COLO668 (cell line): ENCODE data around the gene CNN1.
A peak's percentile ranks its signal among the peaks of the same experiment; 100 is the strongest.

ENCODE experiments used
- DNase-seq: peaks from one replicate; lab custom pipeline; 2025; ENCODE audit not compliant: unreplicated experiment; lab: John Stamatoyannopoulos, UW

Gene CNN1

DNA sequence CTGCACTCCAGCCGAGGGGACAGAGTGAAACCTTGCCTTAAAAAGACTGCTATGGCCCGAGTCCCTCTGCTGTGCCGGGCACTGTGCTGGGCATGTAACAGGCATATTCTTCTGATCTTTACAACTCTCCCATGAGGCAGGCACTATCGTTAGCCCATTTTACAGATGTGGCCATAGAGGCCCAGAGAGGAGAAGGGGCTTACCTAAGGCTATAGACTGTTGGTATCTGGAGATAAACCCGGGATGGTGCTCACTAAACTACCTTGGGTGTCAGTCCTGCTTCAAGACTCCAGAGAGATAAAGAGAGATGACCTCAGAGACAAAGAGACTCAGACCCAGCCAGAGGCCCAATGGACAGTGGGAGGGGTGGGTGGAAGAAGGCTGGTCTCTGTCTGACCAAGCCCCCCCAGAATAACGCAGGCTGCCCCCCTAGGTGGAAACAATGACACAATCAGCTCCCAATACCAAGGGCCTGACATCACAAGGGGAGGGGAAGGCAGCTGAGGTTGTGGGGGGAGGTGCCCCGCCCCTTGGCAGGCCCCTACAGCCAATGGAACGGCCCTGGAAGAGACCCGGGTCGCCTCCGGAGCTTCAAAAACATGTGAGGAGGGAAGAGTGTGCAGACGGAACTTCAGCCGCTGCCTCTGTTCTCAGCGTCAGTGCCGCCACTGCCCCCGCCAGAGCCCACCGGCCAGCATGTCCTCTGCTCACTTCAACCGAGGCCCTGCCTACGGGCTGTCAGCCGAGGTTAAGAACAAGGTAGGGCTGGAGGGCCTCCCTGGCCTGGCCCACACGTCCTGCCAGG is at the start of gene CNN1:
Gene CNN1, plus strand, starts transcription at position 620 of the 805 bp plus-strand sequence. Its CDS starts 77 bp downstream, at position 697.
- no peak for DNase-seq

DNA sequence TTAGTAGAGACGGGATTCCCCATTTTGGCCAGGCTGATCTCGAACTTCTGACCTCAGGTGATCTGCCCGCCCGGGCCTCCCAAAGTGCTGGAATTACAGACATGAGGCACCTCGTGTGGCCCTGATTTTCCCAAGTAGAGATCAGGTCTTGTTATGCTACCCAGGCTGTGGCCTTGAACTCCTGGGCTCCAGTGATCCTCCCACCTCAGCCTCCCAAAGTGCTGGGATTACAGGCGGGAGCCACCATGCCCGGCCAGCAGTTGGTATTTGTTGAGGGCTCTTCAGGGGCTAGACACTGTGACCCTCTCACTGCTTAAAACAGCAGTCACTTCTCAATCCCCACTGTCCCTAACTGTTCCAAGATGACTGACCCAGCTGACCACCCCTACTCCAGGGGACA is 49.3 kb upstream of the CNN1 start:
- DNase-seq: no peak

DNA sequence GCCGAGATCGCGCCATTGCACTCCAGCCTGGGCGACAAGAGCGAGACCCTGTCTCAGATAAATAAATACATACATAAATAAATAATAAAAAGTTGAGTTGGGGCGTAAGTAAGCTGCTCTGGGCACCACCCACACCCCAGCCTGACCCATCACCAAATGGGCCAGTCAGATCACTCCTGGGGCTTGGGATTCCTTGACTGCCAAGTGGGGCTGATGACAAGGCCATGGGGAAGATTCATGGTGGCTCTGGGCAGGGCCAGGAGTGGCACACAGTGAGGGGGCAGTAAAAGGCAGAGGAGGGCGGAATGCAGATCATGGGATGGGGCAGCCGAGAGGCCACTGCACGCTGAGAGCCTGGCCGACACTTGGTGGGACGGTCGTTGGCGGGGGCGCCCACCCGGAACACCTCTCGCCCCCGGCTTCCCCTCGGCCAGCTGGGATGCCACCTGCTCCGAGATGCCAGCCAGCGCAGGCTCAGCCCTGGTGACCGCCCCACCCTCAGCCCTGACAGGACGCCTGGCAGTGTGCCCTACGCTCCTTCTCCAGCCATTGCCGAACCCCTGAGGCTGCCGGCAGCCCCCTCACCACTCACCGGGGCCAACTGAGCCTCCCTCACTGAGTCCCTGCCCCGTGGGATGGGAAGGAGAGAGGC is 43.9 kb upstream of the CNN1 start:
- no peak for DNase-seq

DNA sequence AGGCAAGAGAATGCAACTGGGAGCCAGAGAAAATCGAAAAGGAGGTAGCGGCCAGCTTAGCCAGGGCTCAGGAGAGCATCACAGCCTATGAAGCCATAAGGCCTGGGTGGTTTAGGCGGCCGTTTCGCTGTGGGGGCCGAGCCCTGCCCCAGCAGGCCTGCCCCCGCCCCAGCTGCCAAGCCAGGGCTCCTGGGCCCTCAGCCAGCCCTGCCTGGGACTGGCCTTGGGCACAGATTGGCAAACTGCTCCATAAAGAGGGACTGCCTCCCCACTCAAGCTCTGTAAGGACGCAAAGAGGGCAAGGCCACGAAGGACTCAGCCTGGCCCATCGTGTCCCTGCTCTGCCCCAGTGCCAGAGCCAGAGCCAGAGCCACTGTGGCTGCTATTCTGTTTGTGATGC is 43.2 kb upstream of the CNN1 start:
- DNase-seq: no peak

DNA sequence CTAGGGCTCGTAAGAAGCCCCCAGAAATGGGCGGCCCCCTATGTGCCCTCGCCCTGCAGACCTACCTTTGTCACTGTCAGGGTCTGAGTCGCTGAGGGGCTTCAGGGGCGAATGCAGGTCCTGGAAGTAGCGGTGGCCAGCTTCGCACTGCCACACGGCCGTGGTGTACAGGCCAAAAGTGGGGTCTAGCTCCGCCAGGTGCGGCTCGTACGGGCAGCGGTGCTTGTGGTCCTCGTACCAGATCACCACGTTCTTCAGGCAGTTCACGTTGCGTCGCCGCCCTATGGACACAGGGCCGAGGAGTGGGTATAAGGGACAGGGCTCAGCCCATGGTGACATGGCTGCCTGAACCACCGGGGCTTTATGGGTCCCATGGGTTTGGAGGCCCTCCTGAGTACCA is 42.8 kb upstream of the CNN1 start:
- no peak for DNase-seq

DNA sequence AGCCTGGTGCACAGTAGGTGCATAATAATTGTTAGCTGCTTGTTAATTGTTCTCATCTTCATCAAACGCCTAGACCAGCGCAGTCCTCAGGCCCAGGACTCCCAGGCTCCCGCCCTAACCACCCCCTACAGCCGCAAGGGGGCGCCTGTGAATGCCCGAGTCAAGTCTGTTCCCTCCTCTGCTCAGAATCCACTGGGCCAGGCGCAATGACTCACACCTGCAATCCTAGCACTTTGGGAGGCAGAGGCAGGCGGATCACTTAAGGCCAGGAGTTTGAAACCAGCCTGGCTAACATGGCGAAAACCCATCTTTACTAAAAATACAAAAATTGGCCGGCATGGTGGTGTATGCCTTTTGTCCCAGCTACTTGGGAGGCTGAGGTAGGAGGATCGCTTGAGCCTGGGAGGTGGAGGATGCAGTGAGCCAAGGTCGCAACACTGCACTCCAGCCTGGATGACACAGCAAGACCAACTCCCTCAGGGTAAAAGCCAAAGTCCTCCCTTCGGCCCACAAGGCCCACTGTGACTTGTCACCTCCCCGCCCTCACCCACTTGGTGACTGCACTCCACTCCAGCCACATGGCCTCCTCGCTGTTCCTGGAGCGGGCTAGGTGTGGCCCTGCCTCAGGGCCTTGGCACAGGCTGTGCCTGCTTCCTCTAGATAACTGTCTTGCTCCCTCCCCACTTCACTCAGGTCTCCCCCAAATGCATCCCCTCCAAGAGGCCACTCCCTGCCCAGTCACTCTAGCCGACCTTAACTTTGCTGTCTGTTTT is 42.1 kb upstream of the CNN1 start:
- DNase-seq: peak; percentile 71

DNA sequence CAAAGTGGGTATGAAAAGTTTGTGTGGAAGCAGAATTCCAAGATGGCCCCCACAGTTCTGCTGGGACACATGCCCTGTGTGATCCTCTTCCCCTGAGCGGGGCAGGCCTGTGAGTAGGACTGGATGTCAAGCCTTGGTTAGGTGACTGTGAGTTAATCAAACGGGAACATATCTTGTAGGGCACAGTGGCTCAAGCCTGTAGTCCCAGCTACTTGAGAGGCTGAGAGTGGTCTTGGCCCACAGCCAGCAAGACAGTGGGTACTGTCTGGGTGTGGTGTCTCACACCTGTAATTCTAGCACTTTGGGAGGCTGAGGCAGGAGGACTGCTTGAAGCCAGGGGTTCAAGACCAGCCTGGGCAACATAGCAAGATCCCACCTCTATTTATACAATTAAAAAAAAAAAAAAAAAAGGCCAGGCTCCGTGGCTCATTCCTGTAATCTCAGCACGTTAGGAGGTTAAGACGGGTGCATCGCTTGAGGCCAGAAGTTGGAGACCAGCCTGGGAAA is 39.4 kb upstream of the CNN1 start:
- no peak for DNase-seq

DNA sequence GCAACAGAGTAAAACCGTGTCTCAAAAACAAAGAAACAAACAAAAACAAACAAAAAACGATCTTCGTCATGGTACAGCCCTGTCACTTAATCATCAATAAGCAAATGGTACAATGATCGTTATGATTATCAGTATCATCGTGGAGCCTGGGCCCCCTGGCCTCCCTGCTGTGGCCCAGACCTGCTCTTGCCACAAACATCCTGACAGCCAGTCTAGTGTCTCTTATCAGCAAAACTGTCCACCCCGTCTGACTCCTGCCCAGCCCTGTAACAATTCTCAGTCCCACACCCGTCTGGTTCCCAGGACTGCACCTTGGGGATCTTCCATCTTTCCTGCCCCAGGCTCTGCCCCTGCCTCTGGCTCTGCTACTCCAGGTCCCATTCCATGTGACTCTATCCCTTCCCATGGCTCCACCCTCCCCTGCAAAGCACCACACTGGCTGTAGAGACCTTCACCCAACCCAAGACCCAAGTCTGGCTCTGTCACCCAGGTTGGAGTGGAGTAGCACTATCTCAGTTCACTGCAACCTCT is 38.7 kb upstream of the CNN1 start:
- no peak for DNase-seq

DNA sequence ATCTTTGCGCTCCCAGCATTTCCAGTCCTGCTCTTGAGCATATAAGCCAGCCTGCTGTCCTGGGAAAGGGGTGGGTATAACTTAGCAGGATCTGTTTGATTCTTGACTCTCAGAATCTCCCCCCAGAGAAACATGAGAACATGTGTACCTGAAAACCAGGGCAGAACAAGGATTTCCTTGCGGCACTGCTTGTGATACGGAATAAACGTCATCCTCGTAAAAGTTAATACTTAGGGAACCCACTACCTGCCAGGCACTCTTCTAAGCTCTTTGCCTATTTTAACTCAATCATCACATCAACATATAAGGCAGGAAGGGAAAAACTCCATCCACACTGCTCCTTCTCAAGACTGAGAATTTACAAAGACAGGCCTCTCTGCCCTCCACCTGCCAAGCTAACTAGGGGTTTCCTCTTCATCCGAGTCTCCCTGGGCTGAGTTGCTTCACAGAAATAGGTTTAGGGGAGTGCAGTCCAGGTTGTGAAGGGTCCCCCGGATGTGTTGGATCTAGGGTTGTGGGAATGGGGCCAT is 34.1 kb upstream of the CNN1 start:
- DNase-seq: no peak

DNA sequence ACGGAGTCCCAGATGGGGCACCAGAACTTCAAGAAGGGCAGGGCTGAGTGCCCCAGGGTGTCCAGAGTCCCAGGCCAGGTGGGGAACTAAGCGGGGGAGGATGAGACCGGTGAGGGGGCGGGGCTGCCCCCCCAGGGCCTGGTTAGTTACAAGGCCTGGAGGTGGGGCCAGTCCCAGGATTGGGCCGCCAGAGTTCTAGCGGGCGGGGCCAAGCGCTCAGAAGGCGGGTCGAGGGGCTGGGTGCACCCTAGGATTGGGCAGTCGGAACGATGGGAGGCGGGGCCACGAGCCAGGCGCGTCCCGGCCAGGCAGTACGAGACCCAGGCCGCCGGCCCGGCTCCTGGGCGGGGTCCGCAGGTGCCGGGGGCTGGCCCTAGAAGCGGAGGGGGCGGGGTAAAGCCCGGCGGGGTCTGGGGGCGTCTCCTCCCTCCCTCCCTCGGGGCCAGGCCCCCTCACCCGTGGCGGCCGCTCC is 33.6 kb upstream of the CNN1 start:
- DNase-seq: peak; percentile 97

DNA sequence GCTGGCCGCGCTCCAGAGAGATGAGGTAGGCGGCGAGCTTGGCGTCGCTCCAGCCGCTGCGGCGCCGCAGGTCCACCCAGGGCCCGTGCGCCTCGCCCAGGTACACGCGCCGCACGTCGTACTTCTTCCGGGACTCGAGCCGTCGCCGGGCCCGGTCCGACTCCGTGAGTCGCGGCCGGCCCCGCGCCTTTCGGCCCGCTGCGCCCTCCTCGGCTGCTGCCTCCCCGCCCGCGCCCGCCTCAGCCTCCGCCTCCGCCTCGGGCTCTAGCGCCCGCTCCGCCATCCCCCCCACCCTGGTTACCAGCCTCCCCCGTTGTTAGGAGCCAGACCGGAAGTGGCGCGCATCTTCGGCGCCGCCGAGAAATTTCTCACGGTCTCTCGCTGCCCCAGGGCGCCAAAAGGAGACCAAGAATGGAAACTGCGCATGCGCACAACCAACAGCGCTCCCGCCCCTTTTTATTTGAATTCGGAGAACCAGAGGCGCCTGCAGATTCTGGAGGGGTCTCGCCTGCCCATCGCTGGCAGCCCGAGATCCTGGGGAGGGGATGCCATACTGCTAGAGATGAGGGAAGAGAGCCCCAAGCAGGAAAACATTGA is 33.0 kb upstream of the CNN1 start, which contains the start of gene ZNF653:
Gene ZNF653, minus strand, starts transcription at position 336 of the 597 bp plus-strand sequence. Its CDS starts 53 bp downstream, at position 283.
- peak; percentile 95 for DNase-seq

DNA sequence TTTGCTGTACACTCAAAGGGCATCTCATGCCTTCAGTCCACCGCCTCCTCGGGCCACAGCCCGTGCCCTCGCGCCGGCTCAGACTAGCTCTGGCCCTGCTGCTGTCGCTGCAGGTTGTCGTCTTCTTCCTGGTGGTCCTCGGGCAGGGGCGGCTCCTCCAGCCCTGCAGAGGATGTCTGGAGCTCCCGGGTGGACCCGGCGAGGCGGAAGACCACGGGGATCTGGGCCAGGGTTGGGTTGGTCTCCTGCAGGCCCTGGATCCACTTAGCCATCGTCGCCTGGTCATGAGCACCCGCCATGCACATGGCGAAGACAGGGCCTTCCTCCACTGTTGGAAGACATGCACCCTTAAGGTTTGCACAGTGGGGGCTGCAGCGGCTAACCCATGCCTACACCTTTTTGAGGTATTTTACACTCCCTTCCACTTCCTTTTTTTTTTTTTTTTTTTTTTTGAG is 32.5 kb upstream of the CNN1 start:
- peak; percentile 76 for DNase-seq

DNA sequence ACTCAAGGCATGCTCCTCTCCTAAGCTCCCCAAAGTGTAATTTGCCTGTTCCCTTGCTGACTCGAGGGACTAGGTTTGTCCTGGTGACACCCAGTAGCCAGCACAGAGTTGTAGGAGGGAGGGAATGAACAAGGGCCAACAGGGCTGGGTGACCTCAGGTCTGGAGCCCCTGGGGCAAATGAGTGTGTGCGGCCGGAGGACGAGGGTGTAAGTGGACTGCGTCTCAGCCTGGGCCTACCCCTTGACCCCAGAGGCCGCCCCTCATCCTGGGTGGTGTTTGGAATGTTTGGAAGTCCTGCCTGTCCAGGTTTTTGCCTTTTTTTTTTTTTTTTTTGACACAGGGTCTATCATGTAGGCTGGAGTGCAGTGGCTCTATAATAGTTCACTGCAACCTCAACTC is 31.7 kb upstream of the CNN1 start:
- DNase-seq: no peak

DNA sequence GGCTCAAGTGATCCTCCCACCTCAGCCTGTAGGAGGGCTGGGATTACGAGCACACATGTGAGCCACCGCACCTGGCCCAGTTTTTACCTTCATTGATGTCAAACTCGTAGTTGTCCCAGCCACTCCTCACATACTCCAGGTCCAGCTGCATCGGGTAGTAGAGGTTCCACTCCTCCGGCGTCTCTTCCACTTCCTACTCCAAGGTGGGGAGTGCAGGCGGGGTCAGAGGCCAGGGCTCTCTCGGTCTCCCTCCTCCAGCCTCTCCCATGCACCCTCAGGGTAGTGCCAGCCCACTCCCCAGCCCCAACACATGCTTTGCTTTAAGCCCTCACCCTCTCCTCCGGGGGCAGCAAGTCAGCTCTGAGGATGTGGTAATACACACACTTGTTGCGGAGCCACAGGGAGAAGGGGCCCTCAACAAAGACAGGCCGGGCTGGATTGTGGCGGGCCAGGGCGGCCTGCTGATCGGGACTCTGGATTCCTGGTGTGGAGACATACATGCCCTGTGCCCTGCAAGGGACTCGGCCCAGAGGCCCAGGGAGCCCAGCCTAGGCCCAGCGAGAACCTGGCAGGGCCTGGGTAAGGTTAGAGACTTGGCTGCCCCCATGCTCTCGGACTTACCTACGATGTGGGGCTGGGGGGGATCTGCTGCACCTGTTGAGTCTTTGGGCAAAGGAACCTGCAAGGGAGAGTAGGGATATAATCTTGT is 31.1 kb upstream of the CNN1 start:
- no peak for DNase-seq

DNA sequence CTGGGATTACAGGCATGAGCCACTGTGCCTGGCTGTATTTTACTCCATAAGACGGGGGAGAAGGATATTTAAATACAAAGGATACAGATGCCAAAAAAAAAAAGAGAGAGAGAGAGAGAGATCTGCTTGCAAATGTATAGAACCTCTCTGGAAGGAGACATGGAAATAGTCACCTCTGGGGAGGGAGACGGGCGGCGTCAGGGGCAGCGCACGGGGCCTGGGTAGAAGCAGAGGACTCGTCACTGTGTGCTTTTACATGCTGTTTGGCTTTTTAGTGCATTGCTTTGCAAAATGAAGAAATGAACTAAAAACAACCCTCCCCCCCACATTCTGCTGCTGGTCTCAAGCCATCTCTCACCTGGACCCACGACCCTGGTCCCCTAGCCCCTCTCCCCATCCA is 28.2 kb upstream of the CNN1 start:
- DNase-seq: no peak

DNA sequence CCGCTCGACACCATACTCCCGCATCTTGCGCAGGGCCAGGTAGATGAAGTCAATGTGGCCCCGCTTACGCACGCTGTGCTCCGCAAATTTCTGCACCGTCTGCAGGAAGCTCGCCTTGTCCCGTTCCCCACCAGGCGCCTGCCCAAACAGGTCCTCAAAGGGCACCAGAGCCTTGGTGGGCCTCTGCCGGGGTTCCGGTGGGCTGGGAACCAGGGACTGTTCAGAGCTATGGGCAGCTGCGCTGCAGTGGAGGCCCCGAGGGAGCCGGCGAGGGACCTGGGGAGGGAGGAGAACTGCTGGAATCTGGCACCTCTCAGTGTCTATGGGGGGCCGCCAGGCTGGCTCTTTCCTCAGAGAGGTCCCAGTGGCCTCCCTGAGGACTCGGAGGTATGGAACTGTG is 24.7 kb upstream of the CNN1 start:
- DNase-seq: no peak

DNA sequence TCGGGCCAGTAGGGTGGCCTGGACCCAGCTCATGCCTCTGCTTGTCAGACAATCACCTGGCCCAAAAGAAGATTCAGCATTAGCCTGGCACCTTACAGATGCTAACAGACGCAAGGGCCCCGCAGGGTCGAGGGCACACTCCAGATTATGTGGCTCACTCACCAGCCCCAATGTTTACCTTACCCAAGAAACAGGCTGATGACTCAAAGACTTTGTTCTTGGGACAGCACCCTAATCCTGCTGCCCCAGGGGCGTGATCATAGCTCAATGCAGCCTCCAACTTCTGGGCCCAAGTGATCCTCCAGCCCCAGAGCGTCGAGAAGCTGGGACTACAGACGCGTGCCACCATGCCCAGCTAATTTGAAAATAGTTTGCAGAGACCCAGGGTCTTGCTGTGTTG is 19.5 kb upstream of the CNN1 start:
- no peak for DNase-seq

DNA sequence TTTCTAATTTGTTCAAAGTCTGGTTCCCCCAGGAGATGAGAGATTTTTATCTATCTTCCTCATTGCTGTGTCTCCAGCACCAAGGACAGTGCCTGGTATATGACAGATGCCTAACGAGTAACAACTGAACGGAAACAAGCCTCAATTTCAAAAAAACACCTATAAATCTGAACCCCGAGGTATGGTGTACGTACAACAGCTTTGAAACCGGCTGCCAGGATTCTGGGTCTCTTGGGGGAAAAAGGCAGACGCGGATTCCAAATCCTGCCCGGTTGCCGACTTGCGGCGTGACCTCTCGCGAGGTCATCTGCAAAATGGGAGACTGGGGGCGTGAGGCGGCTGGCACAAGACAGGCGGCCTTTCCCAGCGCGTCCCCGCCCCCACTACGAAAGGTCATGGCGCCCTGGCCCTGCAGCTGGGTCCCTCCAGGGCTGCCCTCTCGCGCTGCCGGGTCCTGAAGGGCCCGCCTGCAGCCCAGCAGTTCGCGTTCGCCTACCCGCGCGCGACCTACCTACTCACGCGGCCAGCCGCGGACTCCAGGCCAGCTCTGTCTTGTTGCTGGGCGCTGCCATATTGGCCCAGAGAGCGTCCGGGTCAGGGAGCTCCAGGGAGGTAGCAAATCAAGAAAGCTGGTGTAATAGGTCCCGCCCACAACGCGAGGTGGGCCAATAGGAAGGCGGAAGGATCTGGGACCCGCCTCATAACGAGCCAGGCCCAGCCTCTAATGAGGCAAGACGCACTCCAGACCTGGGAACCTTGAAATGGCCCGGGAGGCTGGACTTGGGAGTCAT is 9.9 kb upstream of the CNN1 start, which contains the start of gene ECSIT:
Gene ECSIT, minus strand, starts transcription at position 584 of the 791 bp plus-strand sequence. CDS start 9,964 bp downstream, outside the sequence.
- DNase-seq: peak; percentile 96

DNA sequence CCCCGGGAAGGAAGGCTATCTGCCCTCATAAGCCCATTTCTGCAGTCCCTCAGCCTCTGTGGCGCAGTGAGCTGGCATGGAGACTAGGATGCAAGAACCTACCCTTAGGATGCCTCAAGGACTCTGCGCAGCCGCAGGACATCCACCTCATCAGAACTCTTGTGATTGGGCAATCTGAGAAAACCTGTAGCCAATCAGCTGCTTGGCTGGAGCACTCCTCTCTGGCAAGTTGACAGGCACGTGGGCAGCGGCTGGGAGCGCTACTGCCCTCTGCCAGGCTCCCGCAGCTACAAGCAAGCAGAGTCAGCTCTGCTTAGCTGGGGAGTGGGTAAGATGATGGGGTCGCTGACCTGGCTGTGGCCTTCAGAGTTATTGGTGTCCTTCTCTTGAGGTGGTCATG is 8.2 kb upstream of the CNN1 start:
- DNase-seq: peak; percentile 72
